Measurements from ENCODE around the gene SEMA3E.

DNA sequence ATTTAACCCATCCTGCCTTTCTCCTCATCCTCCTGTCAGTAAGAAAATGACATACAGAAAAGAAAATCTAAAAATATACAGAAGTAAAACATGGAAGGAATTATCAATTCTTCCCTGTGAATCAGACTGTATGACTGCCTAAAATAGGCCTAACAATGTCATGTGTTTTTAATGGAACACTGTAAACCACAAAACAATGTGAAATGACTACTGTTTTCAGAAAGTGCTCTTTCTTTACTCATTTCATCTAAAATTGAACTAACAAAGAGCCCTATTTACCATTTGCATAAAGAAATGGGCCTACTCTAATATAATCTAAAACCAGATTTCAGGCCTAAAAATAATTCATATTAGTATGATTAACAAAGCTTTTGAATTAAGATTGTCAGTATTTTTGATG is 35.7 kb downstream of the SEMA3E start:
- no peak for TF ChIP-seq CTCF (IDR thresholded peaks at IDR 0.05; ENCODE audit: poor library complexity)
- no peak for TF ChIP-seq EZH2 (IDR thresholded peaks at IDR 0.05; ENCODE audit: borderline replicate concordance)
- no peak for TF ChIP-seq EZH2phosphoT487 (IDR thresholded peaks at IDR 0.05; ENCODE audit: low read depth, severe bottlenecking, unreplicated experiment)
